ENCODE data around the gene PPFIBP1.

PPFIBP1 gene

GRCh38 chr12:27491226-27491625 is 32.8 kb upstream of the PPFIBP1 start:
- no peak for TF ChIP-seq CTCF (IDR thresholded peaks at IDR 0.05; ENCODE audit: borderline replicate concordance, insufficient read depth, low read depth, low read length)

GRCh38 chr12:27493260-27493940 is 30.6 kb upstream of the PPFIBP1 start:
- no peak overlapping the region for H3K4me3 ChIP-seq (ENCODE audit: low read depth, low read length)
- no peak for TF ChIP-seq CTCF (IDR thresholded peaks at IDR 0.05; ENCODE audit: borderline replicate concordance, insufficient read depth, low read depth, low read length)

More at GRCh38 chr12:27491226-27491625, 32.8 kb upstream of the PPFIBP1 start:
- H3K4me3 ChIP-seq (ENCODE audit: low read depth, low read length): no peak overlapping the region

DNA sequence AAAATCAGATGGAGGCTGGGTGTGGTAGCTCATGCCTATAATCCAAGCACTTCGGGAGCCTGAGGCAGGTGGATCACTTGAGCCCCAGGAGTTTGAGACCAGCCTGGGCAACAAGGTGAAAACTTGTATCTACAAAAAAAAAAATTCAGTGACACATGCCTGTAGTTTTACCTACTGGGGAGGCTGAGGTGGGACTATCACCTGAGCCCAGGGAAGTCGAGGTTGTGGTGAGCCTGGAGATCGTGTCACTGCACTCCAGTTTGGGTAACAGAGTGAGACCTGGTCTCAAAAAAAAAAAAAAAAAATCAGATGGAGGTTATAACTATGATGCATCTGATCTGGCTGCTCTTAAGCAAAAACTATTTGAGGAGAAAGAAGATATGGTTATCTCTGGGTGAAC is 26.6 kb upstream of the PPFIBP1 start:
- TF ChIP-seq CTCF (IDR thresholded peaks at IDR 0.05; ENCODE audit: borderline replicate concordance, insufficient read depth, low read depth, low read length): no peak
- no peak overlapping the region for H3K4me3 ChIP-seq (ENCODE audit: low read depth, low read length)

DNA sequence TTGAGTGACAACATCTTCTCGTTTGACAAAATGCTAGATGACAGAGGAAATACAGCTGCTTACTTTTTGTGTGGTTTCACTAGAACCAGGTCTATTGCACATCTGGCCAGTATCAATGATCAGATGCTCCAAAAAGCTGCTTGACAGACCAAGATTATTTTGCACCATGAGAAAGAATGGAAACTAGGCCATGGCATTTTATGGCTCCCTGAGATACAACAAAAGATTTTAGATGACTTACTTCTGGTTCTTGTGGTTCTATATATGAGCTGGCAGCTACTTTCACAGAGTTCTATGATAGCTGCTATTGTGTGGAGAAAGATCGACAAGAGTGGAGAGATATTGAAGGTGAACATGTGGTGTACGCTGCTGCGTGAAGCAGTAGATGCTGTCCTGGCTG is 25.9 kb upstream of the PPFIBP1 start:
- no peak overlapping the region for H3K4me3 ChIP-seq (ENCODE audit: low read depth, low read length)
- no peak for TF ChIP-seq CTCF (IDR thresholded peaks at IDR 0.05; ENCODE audit: borderline replicate concordance, insufficient read depth, low read depth, low read length)

DNA sequence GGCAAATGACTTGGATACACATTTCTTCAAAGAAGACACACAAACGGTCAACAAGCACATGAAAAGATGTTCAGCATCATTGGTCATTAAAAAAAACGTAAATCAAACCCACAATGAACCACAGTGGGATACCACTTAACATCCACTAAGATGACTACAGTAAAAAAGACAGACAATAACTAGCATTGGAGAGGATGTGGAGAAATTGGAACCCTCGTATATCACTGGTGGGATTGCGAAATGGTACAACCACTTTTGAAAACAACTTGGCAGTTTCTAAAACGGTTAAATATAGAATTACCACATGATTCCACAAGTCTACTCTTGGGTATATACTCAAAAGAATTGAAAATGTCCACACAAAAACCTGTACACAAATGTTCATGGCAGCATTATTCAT is 25.2 kb upstream of the PPFIBP1 start:
- TF ChIP-seq CTCF (IDR thresholded peaks at IDR 0.05; ENCODE audit: borderline replicate concordance, insufficient read depth, low read depth, low read length): no peak
- no peak overlapping the region for H3K4me3 ChIP-seq (ENCODE audit: low read depth, low read length)

DNA sequence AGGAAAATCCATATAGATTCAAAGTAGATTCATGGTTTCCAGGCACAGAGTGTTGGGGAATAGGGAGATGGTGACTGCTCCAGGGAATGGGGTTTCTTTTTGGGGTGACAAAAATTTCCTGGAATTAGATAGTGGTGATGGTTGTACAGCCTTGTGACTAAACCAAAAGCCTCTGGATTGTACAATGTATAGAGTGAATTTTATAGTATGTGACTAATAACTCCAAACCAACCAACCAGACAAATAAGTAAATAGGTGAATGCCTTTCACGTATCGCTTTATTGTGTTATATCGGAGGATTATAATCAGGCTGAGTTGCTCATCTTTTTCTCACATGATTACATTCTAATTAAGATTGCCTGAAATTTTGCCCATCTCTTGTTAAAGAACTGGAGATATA is 24.6 kb upstream of the PPFIBP1 start:
- no peak overlapping the region for H3K4me3 ChIP-seq (ENCODE audit: low read depth, low read length)
- no peak for TF ChIP-seq CTCF (IDR thresholded peaks at IDR 0.05; ENCODE audit: borderline replicate concordance, insufficient read depth, low read depth, low read length)

DNA sequence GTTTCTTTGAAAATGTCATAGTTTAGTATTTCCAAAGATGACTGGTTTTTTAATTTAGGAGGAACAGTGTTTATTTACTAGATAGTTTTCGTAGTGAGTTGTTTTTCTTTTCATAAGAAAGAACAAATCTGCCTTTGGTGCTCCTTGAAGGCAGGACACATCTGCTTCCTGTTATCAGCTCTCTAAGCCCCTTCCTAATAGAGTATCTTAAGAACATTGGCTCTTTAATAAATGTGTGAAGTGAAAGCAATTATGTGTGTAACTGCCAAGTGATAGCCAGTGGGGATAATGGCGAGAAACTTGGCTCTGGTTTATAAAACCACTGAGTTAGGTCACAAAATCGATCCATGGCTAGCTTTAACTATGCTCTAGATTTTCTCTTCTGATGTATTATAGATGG is 23.5 kb upstream of the PPFIBP1 start:
- TF ChIP-seq CTCF (IDR thresholded peaks at IDR 0.05; ENCODE audit: borderline replicate concordance, insufficient read depth, low read depth, low read length): no peak
- H3K4me3 ChIP-seq (ENCODE audit: low read depth, low read length): no peak overlapping the region

Measured in GM12875 (cell line).